Stimulated activated CD8-positive, alpha-beta memory T cell treated with anti-CD3 and anti-CD28 coated beads, Interleukin-12 subunit alpha, Interleukin-12 subunit beta, amount 100 ng/mL, for 4 hours (primary cell): ENCODE data around the gene TOPBP1.
"Not testable (repeated sequence)": the region's sequence is repeated elsewhere in the genome, so short reads cannot be mapped to it uniquely, and the experiment has no call there.

Source experiments
- DNase-seq: peaks from one replicate; pipeline ENCODE4 v3.0.0-alpha.2; 2020; ENCODE audit warnings: low read depth

Gene TOPBP1

DNA sequence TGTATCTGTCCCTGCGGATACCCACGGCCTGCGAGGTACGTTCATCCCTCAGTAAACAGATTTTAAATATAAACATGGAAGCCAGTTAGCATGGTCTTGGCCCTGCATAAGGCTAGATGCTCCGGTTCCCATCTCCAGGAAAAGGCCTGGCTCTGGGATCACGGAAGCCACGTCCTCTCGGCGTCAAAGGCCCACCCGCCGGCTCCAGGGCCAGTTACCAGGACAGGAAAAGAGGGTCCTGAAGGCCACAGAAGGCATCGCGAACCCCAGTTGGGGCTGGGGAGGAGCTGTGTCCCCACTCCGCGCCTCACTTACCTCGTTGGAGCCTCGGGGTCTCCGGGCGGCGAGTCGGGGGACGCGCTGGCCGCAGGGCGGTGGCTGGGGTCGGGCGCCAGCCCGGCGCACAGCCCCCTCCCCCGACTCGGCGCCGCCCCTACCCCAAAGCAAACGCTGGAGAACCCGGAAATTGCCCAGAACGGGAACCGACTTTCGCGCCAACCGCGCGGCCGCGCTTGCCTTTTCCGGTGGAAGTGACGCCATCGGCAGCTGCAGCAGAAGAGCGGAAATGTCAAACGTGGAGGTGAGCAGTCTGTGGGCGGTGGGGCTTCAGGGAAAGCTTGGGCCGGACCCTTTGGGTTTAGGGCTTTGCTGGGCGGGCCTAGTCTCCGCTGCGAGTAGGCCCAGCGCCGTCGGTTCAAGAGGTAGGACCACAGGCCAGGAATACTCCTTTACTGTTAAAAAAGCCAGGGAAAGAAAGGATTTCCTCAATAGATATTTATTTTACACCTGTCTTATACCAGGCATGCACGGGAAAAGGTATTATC lies at the start of gene TOPBP1:
Gene TOPBP1, minus strand, starts transcription at position 488 of the 824 bp plus-strand sequence. CDS start 814 bp downstream, outside the sequence.
- peak; percentile 79 for DNase-seq

DNA sequence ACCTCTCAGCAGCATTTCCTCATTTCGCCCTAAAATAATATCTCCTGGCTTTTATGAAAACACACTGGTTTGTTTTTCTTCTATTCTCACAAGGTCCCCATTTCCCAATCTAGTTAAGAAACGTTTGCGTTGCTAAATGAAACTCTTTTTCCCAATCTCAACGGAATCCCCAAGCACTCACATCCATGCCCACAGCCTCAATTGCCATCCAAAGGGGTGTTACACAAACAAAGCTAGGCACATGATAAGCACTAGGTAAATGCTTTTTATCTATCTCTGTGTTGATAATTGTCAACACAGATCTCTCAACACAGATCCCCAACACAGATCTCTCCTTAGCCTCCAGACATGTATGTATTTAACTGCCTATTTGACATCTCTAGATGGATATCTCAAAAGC lies 49.3 kb upstream of the TOPBP1 start:
- DNase-seq = no peak

DNA sequence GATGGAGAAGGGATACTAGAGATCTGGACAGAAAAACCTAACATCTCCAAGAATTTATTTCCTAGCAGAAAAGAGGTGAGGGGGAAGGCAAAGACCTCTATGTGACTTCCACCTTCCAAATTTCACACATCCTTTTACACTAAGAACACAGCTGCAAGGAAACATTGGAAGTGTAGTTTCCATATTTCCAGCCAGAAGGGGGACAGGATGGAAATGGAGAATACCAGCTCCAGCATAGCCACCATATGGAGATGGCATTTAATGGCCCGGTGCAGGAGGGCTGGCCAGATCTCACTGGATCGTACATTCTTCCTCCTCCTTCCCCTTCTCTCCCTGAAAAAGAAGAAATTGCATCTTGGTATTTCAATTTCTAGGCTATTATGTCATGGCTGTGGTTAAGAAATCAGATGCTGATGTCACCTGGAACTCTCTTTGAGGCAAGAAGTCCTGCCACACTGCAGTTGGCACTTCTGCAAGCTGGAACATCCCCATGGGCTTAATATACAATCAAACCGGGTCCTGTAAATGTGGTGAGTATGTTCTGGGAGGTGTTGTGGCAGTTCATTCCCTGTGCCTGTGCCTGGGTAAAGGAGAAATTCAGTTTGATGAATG lies 47.5 kb upstream of the TOPBP1 start:
- DNase-seq = no peak

DNA sequence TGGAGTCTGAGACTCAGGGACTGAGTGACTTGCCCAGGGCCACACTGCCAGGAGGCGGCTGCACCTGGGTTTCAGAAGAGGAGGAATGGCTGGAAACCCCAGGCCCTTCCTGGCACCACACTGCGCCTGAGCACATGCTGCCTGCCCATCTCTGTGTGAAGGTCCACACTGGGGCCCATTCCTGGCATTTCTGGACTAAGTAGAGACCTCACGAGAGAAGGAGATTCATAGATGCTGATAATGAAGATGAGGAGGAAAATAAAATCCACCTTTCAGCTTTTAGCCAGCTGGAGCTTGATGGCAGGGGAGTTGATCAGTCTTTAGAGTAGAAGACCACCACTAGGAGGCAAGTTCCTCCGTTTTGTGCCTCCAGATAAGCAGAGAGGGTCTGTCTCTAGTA lies 44.3 kb upstream of the TOPBP1 start:
- no peak for DNase-seq

DNA sequence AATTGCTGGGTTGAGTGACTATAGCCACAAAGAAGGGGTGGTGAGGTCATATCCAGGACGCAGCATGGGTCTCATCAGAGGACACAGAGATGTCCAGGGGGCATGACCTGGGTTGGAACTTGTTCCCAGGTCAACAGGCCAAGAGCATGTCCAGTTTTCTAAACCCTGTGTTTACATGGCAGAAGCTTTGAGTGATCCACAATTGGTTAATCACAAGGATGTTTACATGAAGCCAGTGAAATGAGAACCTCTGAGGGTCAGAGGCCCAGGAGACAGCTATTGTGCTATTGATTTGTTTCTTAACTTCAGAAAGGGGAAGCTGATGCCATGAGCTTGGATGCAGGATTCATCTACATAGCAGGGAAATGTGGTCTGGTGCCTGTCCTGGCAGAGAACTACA lies 42.2 kb upstream of the TOPBP1 start:
- no peak for DNase-seq

DNA sequence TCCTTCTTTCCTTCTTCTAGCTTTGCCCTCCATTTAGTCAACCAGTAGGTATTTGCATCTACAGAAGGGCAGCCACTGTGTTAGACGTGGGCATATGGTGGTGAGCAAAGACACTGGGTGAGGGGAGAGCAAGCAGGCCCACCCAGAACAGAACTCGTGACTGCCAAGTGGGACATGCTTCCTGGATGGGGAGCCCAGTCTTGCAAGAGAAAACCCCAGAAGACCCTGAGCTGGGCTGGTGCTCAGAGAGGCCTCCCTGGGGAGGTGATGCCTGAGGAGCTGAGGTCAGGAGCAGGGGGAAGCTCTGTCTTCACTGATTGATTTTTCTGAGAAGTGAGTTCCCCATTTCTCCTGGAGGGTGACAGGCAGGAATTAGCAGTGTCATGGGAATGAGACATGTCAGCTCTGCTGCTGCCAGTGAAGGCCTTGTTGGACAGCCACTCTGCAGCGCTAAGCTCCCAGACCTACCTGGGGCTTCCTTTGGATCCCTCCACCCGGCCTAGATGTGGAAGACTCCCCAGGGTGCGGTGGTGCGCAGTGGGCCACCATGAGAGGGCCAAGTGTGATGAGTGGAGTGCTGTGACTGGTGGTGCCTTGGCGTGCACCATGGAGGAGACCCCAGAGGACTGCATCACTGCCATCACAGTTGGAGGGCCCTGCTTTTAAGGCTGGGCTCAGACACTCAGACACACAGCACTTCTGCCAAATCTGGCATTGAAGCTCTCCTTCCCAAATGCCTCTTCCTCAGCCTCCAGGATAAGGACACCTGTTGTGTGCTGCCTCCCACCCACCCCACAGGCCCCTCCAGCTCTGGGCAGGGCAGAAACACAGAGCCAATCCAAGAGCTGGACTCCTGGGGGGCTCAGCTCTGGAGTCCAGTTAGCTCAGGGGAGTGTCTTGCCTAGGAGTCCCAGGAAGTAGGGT lies 40.0 kb upstream of the TOPBP1 start:
- DNase-seq = no peak

DNA sequence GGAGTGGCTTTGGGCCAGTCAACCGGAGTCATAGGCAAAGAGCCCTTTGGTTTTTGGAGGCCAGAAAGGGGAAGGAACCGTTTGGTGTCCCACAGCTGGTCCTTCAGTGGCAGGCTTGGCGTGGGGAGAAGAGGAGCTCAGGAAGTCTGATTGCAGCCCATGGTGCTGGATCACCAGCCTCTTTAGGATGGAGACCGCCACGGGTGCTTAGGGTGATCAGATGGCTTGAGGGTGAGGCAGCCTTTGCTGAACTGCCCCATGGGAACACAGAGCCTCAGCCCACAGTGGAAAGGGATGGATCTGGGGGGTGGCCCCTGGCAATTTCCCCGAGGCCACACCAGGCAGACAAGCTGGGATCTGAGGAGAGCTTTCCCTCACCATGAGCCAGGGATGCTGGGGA lies 38.6 kb upstream of the TOPBP1 start:
- no peak for DNase-seq

DNA sequence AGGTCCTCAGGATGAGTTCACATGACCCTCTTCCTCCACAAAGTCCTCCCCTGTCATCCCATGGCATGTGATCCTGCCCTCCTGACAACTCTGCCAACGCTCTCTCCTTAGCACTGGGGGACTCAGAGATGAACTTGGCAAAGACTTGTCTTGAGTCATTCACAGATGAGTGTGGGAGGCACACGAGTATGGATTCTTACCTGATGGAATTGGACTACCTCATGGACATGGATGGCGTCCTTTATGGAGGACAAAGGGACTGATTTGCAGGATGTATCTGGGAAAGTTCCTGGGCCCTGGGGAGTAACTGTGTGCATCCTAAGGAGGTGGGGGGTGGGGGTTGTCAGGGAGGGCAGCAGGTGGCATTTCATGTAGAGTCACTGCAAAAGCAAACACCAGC lies 38.2 kb upstream of the TOPBP1 start:
- no peak for DNase-seq

DNA sequence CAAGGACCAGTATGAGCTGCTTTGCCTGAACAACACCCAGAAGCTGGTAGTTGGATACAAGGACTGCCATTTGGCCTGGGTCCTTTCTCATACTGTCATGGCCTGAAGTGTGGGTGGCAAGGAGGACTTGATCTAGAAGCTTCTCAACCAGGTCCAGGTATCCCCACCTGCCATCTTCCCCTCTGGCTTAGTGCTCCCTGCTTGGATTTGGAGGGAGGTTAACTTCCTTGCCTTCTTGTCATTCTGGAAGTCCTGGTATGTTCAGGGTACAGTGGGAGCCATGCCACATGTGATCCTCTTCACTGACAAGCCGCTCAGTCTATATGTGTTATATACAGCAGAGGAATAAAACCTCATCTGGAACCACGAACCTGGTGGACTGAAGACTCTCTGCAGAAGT lies 37.7 kb upstream of the TOPBP1 start:
- DNase-seq = no peak

DNA sequence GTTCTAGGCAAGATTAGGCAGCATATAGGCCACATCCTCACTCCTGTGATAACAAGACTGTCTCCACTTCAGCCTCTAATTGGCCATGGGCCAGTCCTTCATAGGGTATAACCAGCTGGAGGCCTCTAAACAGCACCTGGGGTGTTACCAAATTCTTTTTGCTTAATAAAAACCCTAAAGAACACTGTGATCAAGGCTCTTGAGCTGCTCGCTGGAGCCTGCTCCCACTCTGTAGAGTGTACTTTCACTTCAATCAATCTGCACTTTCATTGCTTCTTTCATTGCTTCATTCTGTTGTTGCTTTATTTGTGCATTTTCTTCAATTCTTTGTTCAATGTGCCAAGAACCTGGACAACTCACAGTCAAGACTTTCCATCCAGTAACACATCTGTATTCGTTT lies 36.2 kb upstream of the TOPBP1 start:
- DNase-seq = no peak

DNA sequence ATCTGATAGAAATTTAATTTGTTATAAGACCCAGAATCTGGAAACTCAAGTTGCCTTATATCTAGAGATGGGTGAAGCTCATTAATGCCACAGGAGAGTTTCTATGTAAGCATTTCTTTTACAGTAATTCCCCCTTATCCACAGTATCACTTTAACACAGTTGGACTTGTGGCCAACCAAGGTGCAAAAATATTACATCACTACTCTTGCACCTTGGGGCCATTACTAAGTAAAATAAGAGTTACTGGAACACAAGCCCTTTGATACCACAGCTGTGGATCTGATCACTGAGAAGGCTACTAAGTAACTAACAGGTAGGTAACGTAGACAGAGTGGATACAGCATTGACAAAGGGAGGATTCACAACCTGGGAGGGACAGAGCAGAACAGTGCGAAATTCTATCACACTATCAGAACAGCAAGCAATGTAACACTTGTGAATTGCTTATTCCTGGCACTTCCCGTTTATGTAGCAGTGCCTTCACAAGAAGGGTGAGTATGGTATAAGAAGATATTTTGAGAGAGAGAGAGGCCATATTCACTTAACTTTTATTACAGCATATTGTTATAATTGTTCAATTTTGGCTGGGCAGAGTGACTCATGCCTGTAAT lies 33.9 kb upstream of the TOPBP1 start:
- DNase-seq = no peak

DNA sequence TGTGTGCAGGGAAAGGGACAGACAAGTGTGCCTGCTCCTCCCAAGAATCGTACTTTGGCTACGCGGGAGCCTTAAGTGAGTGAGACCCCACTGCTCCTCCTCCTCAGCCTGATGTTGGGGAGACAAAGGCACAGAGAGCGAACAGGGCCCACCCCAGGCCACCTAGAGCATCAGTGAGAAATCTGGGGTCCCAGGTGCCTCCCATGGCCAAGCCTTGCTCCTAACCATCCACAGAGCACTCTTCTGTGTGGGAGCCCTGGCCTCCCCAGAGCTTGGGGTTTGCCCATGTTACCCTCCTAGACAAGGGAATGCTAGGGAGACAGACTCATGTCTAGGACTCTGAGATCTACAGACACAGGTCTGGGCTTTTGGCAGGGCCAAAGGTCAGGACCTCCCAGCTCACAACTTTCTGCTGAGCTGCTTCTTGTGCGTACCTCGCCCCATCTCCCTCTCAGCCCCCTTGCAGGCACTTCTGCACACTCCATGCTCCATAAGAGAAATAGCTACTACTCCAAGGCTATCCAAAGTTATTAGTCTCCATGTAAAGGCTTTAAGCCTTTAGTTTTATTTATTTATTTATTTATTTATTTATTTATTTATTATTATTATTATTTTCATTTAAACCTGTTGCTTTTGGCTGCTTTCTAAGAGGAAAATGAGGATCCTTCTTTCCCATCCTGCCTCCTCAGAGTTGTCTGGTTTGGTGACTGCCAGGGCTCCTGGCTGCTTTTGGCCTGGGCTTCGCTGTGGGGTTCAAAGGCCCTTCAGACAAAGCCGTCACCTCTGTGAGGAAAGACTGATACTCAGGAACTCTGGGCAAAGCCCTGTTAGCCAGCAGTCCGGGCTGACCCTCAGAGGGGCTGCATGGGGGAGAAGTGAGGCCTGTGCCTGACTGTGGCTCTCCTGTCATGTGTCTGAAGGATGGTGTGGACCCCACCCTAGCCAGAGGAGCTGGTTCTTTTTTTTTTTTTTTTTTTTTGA lies 32.8 kb upstream of the TOPBP1 start:
- DNase-seq = no peak

DNA sequence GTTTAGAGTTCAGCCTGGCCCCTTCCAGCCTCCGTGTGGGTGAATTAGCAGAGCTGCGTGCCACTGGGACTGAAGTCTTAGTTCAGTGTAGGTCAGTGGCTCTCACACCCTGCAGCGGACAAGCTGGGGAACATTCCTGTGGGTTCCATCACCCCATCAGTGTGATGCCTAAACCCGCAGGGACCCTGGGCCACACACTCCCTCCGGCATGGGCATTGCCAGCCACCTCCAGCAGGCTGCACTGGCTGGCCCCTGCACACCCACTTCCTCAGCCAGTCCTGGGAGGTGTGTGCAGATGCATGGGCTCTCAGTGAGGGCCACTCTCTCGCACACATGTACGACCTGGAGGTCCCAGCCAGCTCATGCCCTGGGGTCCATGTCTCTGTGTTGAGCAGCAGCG lies 32.1 kb upstream of the TOPBP1 start:
- DNase-seq = no peak

DNA sequence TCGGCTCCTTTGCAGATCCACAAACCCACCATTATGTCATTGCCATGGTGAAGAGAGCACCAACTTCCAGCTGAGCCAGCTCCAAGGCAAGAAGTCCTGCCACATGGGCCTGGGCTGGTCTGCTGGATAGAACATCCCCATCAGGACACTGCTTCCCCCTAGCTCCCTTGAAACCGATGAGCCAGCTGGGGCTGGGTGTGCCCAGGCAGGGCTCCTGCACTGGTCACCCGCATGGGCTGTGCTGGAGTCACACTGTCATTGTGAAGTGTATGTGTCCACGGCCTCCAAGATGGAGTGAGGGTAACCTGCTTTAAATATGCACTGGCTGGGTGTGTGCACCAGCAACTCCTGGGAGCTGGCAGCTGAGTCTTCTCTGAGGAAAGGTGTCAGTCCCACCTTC lies 31.0 kb upstream of the TOPBP1 start:
- DNase-seq = no peak

DNA sequence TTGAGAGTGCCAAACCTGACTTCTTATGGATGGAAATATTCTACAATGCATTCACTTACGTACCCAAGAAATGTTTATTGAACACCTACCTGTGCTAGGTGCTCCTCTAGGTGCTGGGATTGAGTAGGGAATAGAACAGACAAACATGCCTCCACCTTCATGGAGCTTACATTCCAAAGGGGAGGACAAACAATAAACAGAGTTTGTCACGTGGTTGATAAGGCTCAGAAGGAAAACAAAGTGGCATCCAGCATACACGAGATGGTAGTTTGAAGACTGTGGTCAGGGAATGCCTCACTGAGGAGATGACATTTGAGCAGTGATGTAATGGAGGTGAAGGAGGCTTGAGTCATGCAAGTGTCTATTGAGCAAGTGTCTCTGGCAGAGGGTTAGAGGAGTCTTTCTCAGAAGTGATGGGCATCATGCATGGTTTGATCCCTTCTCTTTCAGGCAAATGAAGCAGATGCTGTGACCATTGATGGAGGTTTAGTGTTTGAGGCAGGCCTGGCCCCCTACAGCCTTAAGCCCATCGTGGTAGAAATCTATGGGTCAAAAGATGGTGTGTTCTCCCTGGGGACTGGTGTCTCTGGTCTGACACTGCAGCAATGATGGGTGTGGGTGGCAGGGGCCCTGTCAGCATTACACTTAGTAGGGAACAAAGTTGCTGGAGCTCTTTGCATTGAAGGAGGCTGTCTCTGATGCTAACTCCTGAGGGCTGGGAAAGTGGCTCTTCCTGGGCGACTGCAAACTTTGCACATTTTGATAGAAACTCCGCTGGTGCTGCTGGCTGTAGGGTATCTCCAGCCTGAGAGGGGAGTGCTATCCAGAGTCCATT lies 29.7 kb upstream of the TOPBP1 start:
- DNase-seq = no peak

DNA sequence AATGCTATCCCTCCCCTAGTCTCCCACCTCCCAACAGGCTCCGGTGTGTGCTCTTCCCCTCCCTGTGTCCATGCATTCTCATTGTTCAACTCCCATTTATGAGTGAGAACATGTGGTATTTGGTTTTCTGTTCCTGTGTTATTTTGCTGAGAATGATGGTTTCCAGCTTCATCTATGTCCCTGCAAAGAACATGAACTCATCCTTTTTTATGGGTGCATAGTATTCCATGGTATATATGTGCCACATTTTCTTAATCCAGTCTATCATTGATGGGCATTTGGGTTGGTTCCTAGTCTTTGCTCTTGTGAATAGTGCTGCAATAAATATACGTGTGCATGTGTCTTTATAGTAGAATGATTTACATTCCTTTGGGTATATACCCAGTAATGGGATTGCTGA lies 16.3 kb upstream of the TOPBP1 start:
- not testable (repeated sequence) for DNase-seq

DNA sequence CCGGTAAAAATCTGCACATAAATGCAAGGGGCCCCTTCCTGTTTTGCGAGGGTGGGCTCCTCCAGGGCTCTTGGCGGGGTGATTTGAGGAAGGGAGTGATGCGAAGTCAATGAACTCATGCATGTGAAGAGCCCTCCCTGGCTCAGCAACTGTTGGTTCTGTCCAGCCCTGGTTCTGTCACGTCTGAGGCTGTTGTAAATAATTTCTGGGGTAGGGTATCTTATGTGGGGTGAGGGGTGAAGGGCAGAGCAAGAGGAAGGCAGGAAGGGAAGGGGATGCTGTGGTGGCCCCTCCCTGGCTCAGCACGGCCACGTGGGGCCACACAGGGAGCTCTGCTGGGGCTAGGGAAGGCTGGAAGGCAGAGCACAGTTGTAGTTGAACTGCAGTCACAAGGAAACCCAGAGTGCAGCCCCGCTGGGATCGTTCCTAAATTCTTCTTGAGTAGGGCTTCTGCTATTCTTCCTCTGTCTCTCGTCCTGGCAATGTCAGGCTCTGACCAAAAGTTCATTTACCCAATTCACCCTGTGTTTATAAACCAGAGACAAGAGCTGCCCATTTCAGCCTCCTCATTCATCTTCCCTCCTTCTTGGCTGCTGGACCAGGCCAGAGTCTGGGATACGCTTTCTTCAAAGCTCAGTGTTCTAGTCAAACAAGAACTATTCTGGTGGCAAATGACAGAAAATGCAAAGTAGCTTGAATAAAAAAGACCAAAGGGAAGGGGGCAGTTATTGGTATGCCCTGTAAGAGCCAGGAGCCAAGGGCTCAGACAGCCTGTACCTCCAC lies 14.8 kb upstream of the TOPBP1 start:
- DNase-seq = no peak

DNA sequence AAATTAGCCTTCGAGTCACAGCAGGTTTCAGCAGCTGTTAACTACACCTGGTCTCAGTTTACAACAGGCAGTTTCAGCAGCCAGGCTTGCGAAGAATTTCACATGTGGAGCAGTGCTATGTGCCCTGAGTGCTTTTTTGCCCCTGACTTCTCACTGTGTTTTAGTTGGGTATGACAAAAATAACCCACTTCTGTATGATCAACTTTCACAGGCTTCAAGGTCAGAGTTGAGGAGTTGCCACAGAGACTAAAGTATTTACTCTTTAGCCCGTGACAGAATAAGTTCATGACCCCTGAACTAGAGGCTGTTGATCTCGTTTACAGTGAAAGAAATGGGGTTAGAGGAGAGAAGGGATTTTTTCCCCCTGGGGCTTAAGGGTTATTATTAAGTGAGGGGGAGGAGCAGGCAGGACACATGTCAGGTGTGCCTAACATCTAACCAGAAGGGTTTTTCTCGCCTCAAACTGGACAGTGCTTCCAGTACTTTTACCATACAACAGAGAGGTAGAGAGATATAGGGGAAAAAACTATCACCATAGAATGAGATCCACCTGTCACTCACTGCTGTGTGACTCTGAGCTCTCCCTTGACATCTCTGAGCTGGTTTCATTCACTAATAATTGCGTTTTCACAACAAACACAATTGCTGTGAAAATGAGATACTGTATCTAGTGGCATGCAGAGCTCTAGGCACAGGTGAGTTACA lies 14.0 kb upstream of the TOPBP1 start:
- DNase-seq = no peak
